Measurements from ENCODE around the gene ARSH.

GRCh38 chrX:2972391-2972790, 34.0 kb upstream of the ARSH start:
- TF ChIP-seq EZH2phosphoT487 (IDR thresholded peaks at IDR 0.05; ENCODE audit: borderline replicate concordance, low read length), result no peak
- no peak for TF ChIP-seq CTCF (IDR thresholded peaks at IDR 0.05; ENCODE audit: low read depth, low read length, poor library complexity, severe bottlenecking)

All from DOHH2 (cell line).